SH-SY5Y (cell line): Measurements from ENCODE around the gene ZNF620.

Source experiments
- GATA2 ChIP-seq: IDR thresholded peaks from 2 replicates; pipeline ENCODE4 v1.6.1; 2011; ENCODE audit warnings: mild to moderate bottlenecking, low read depth, low read length
- GATA3 ChIP-seq: IDR thresholded peaks from 2 replicates; pipeline ENCODE4 v1.6.1; 2011; ENCODE audit warnings: low read depth, mild to moderate bottlenecking, low read length, moderate library complexity

DNA sequence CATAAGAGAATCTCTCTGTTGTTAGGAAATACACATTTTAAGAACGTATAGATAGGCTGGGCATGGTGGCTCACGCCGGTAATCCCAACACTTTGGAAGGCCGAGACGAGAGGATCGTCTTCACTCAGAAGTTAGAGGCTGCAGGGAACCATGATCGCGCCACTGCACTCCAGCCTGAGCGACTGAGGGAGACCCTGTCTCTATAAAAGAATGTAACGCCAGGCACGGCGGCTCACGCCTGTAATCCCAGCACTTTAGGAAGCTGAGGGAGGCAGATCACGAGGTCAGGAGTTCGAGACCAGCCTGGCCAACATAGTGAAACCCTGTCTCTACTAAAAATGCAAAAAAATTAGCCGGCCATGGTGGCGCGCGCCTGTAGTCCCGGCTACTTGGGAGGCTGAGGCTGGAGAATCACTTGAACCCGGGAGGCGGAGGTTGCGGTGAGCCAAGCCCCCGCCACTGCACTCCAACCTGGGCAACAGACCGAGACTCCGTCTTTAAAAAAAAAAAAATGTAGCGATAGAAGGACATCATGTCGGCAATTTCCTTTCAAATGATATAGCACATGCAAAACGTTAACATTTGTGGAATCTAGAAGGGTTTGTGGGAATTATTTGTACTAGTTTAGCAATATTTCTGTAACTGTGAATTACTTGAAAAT, 49.4 kb upstream of the ZNF620 start:
- no peak for TF ChIP-seq GATA2
- no peak for TF ChIP-seq GATA3
